Measurements from ENCODE around the gene FHIP1A.

Gene FHIP1A

GRCh38 chr4:151438154-151438553 is 29.2 kb downstream of the FHIP1A start:
- no peaks in the 10 kb centered on the region for H3K27me3 ChIP-seq
- H3K9me3 ChIP-seq: no peaks in the 10 kb centered on the region
- no peak for DNase-seq
- H3K4me3 ChIP-seq (ENCODE audit: low read depth, low read length): no peak overlapping the region
- no peak for TF ChIP-seq CTCF (IDR thresholded peaks at IDR 0.05; ENCODE audit: low read depth, low read length)
- H3K4me1 ChIP-seq: no peaks in the 10 kb centered on the region
- no peaks in the 10 kb centered on the region for H3K36me3 ChIP-seq

GRCh38 chr4:151439320-151439719 is 30.3 kb downstream of the FHIP1A start:
- no peaks in the 10 kb centered on the region for H3K27me3 ChIP-seq
- DNase-seq: no peak
- H3K36me3 ChIP-seq: no peaks in the 10 kb centered on the region
- H3K4me1 ChIP-seq: no peaks in the 10 kb centered on the region
- H3K4me3 ChIP-seq (ENCODE audit: low read depth, low read length): no peak overlapping the region
- TF ChIP-seq CTCF (IDR thresholded peaks at IDR 0.05; ENCODE audit: low read depth, low read length): no peak
- H3K9me3 ChIP-seq: no peaks in the 10 kb centered on the region

- Histone ChIP-seq H3K36me3 (no peaks in the 10 kb centered on the region), H3K4me1 (no peaks in the 10 kb centered on the region), H3K4me3 (ENCODE audit: low read depth, low read length) (no peak overlapping the region), H3K27me3 (no peaks in the 10 kb centered on the region), H3K9me3 (no peaks in the 10 kb centered on the region)
- DNase-seq: no peak
- TF ChIP-seq CTCF (IDR thresholded peaks at IDR 0.05; ENCODE audit: low read depth, low read length): no peak
Measured at GRCh38 chr4:151442002-151442401, 33.0 kb downstream of the FHIP1A start.

- H3K4me1 ChIP-seq: no peaks in the 10 kb centered on the region
- no peak for DNase-seq
- no peak for TF ChIP-seq CTCF (IDR thresholded peaks at IDR 0.05; ENCODE audit: low read depth, low read length)
- no peaks in the 10 kb centered on the region for H3K9me3 ChIP-seq
- no peaks in the 10 kb centered on the region for H3K36me3 ChIP-seq
- H3K27me3 ChIP-seq: no peaks in the 10 kb centered on the region
- H3K4me3 ChIP-seq (ENCODE audit: low read depth, low read length): no peak overlapping the region
Measured at GRCh38 chr4:151443247-151443646, 34.3 kb downstream of the FHIP1A start.

GRCh38 chr4:151443752-151444151 is 34.8 kb downstream of the FHIP1A start:
- H3K36me3 ChIP-seq: no peaks in the 10 kb centered on the region
- DNase-seq: no peak
- no peaks in the 10 kb centered on the region for H3K27me3 ChIP-seq
- H3K9me3 ChIP-seq: no peaks in the 10 kb centered on the region
- H3K4me1 ChIP-seq: no peaks in the 10 kb centered on the region
- no peak for TF ChIP-seq CTCF (IDR thresholded peaks at IDR 0.05; ENCODE audit: low read depth, low read length)
- no peak overlapping the region for H3K4me3 ChIP-seq (ENCODE audit: low read depth, low read length)

GRCh38 chr4:151446208-151446607 is 37.2 kb downstream of the FHIP1A start:
- no peak for DNase-seq
- TF ChIP-seq CTCF (IDR thresholded peaks at IDR 0.05; ENCODE audit: low read depth, low read length): no peak
- no peaks in the 10 kb centered on the region for H3K9me3 ChIP-seq
- H3K4me3 ChIP-seq (ENCODE audit: low read depth, low read length): no peak overlapping the region
- H3K36me3 ChIP-seq: no peaks in the 10 kb centered on the region
- H3K27me3 ChIP-seq: no peaks in the 10 kb centered on the region
- no peaks in the 10 kb centered on the region for H3K4me1 ChIP-seq
